NB4 (cell line): ENCODE measurements around the gene TOMM6.

ENCODE experiments used
- POLR2A ChIP-seq: IDR thresholded peaks from 2 replicates; pipeline ENCODE4 v1.6.1; 2011; ENCODE audit warnings: mild to moderate bottlenecking; ENCODE audit not compliant: insufficient read length; ENCODE audit errors: extremely low read depth
- TF ChIP-seq, protein P1 (sequence below): IDR thresholded peaks from one replicate; pipeline ENCODE4 v1.5.1; 2012; ENCODE audit warnings: low read depth, low read length
- TF ChIP-seq, protein P2 (sequence below): IDR thresholded peaks from 2 replicates; pipeline ENCODE4 v1.6.1; 2011; ENCODE audit warnings: low read depth, low read length

DNA sequence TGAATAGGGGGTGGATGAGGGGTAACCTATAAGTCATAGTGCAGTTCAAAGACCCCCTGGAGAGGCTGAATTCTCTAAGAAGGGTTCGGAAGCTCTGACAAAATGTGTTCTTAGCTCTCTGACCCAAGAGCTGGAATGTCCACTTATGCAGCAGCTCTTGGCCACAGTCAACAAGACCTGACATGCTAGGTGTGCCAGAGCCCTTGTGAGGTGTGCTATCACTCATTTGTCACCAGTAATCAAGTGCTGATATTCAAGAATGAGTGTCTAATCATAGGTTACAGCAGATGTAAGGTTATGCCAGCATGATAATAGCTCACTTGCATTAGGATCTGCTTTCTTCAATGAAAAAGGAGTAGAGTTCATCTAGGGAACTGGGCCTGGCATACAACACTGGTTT lies 28.1 kb downstream of the TOMM6 start:
- TF ChIP-seq, protein P1, sequence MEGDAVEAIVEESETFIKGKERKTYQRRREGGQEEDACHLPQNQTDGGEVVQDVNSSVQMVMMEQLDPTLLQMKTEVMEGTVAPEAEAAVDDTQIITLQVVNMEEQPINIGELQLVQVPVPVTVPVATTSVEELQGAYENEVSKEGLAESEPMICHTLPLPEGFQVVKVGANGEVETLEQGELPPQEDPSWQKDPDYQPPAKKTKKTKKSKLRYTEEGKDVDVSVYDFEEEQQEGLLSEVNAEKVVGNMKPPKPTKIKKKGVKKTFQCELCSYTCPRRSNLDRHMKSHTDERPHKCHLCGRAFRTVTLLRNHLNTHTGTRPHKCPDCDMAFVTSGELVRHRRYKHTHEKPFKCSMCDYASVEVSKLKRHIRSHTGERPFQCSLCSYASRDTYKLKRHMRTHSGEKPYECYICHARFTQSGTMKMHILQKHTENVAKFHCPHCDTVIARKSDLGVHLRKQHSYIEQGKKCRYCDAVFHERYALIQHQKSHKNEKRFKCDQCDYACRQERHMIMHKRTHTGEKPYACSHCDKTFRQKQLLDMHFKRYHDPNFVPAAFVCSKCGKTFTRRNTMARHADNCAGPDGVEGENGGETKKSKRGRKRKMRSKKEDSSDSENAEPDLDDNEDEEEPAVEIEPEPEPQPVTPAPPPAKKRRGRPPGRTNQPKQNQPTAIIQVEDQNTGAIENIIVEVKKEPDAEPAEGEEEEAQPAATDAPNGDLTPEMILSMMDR = no peak
- TF ChIP-seq POLR2A = no peak
- TF ChIP-seq, protein P2, sequence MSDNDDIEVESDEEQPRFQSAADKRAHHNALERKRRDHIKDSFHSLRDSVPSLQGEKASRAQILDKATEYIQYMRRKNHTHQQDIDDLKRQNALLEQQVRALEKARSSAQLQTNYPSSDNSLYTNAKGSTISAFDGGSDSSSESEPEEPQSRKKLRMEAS = no peak
